Measurements from ENCODE around the gene PPP5C. TPM values are rescaled to one million over a fixed set of nuclear protein-coding genes. Genes with fewer than 3 reads are reported as not detected.
"Not testable (repeated sequence)": the region's sequence is repeated elsewhere in the genome, so short reads cannot be mapped to it uniquely, and the experiment has no call there.

The PPP5C gene
- total RNA-seq, 2 donors from 2014 or later = 46.0 to 87.5 TPM

GRCh38 chr19:46311444-46311843, 35.4 kb upstream of the PPP5C start:
- intact Hi-C loops (cut with DNase I) = no loop called here
- no peak for DNase-seq
- H3K4me1 ChIP-seq = no peaks in the 10 kb centered on the region
- H3K9ac ChIP-seq (ENCODE audit: low read depth in 2 of 2, low read length in 2 of 2) = no peak overlapping the region
- no peaks in the 10 kb centered on the region for H3K9me3 ChIP-seq
- H3K27me3 ChIP-seq = no peaks in the 10 kb centered on the region
- no peak overlapping the region for H3K27ac ChIP-seq
- TF ChIP-seq CTCF (IDR thresholded peaks at IDR 0.05) = no peak
- H3K36me3 ChIP-seq = no peaks in the 10 kb centered on the region
- H3K4me3 ChIP-seq = no peak overlapping the region

DNA sequence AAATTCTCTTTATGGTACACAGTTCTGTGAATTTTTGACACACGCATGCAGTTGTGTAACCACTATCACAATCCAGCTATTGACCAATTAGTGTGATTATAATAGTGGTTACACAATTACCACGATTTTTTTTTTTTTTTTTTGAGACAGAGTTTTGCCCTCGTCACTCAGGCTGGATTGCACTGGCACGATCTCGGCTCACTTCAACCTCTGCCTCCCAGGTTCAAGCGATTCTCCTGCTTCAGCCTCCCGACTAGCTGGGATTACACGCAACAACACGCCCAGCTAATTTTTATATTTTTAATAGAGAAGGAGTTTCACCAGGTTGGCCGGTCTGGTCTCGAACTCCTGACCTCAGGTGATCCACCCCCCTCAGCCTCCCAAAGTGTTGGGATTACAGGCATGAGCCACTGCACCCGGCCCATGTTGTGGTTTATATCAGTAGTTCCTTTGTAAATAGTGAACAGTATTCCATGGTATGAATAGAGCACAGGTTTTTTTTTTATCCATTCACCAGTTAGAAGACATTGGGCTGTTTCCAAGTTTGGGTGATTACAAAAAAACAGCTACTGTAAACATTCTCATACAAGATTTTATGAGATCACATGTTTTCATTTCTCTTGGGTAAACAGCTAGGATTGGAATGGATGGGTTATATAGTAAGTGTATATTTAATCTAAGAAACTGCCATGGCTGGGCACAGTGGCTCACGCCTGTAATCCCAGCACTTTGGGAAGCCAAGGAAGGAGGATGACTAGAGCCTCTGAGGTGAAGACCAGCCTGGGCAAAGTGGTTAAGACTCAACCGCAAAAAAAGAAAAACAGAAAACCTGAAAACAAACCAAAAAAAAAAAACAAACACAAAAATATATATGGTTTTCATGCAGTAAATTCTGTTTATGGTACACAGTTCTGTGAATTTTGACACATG, 33.1 kb upstream of the PPP5C start:
- H3K36me3 ChIP-seq; H3K9me3 ChIP-seq; intact Hi-C loops (cut with DNase I); H3K9ac ChIP-seq (ENCODE audit: low read depth in 2 of 2, low read length in 2 of 2); H3K4me3 ChIP-seq; H3K27ac ChIP-seq; H3K4me1 ChIP-seq; H3K27me3 ChIP-seq: not testable (repeated sequence)
- DNase-seq = peak; percentile 49

- Histone ChIP-seq H3K4me1 (no peaks in the 10 kb centered on the region), H3K36me3 (no peaks in the 10 kb centered on the region)
- intact Hi-C loops (cut with DNase I) = no loop called here
Measured at GRCh38 chr19:46317339-46317738, 29.5 kb upstream of the PPP5C start.

DNA sequence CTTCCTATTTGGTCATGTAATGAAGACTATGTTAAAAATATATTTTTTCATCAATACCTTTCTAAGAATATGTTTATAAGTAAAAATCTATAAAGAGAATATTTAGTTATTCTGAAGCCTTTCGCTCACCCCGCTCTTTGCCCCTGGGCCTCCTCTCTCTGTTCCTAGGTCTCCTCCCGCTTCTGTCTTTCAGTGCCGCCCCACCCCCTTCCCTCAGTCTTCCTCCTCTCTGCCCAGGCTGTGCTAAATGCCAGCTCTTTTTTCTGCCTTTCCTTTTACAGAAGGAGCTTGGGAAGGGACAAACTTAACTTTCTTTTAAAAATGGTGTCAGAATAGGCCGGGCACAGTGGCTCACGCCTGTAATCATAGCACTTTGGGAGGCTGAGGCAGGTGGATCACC, 27.3 kb upstream of the PPP5C start:
- Histone ChIP-seq H3K36me3 (no peaks in the 10 kb centered on the region), H3K27me3 (no peaks in the 10 kb centered on the region), H3K9me3 (no peaks in the 10 kb centered on the region), H3K4me3 (no peak overlapping the region), H3K27ac (no peak overlapping the region), H3K4me1 (no peaks in the 10 kb centered on the region), H3K9ac (ENCODE audit: low read depth in 2 of 2, low read length in 2 of 2) (no peak overlapping the region)
- TF ChIP-seq CTCF (IDR thresholded peaks at IDR 0.05) = no peak
- intact Hi-C loops (cut with DNase I) = no loop called here
- DNase-seq = no peak

More at GRCh38 chr19:46317339-46317738, 29.5 kb upstream of the PPP5C start:
- no peaks in the 10 kb centered on the region for H3K9me3 ChIP-seq
- no peak overlapping the region for H3K4me3 ChIP-seq
- H3K27me3 ChIP-seq = no peaks in the 10 kb centered on the region
- no peak overlapping the region for H3K9ac ChIP-seq (ENCODE audit: low read depth in 2 of 2, low read length in 2 of 2)
- H3K27ac ChIP-seq = no peak overlapping the region
- DNase-seq = no peak
- no peak for TF ChIP-seq CTCF (IDR thresholded peaks at IDR 0.05)

DNA sequence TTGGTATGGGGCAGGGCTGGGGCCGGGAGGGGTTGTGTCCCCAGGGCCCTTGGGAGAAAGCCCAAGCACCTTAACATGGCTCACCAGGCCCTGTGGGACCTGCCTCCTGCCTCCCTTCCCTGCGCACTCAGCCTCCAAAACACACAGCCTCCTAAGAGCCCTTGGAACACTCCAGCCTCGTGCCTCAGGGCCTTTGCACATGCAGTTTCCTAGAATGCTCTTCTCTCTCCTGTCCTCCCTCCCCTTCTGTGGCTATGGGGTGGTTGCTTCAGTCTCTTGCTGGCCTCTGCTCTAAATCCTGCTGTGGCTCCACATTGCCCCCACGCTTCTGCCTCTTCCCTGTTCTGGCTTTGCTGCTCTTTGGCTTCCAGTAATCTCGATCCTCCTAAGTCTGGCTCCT, 26.3 kb upstream of the PPP5C start:
- no peak for DNase-seq
- H3K4me1 ChIP-seq = no peaks in the 10 kb centered on the region
- H3K9ac ChIP-seq (ENCODE audit: low read depth in 2 of 2, low read length in 2 of 2) = no peak overlapping the region
- H3K36me3 ChIP-seq = no peaks in the 10 kb centered on the region
- H3K4me3 ChIP-seq = no peak overlapping the region
- H3K27ac ChIP-seq = no peak overlapping the region
- intact Hi-C loops (cut with DNase I) = no loop called here
- H3K27me3 ChIP-seq = no peaks in the 10 kb centered on the region
- H3K9me3 ChIP-seq = no peaks in the 10 kb centered on the region
- TF ChIP-seq CTCF (IDR thresholded peaks at IDR 0.05) = no peak

- H3K27ac ChIP-seq = no peak overlapping the region
- no peaks in the 10 kb centered on the region for H3K4me1 ChIP-seq
- no peaks in the 10 kb centered on the region for H3K36me3 ChIP-seq
- H3K27me3 ChIP-seq = no peaks in the 10 kb centered on the region
- H3K9me3 ChIP-seq = no peaks in the 10 kb centered on the region
- DNase-seq = no peak
- no peak for TF ChIP-seq CTCF (IDR thresholded peaks at IDR 0.05)
- H3K9ac ChIP-seq (ENCODE audit: low read depth in 2 of 2, low read length in 2 of 2) = no peak overlapping the region
- intact Hi-C loops (cut with DNase I) = no loop called here
- H3K4me3 ChIP-seq = no peak overlapping the region
Measured at GRCh38 chr19:46321653-46322052, 25.2 kb upstream of the PPP5C start.

- DNase-seq; intact Hi-C loops (cut with DNase I): not testable (repeated sequence)
Measured at GRCh38 chr19:46323227-46323626, 23.7 kb upstream of the PPP5C start.

More at GRCh38 chr19:46323227-46323626, 23.7 kb upstream of the PPP5C start:
- H3K4me3 ChIP-seq; H3K9me3 ChIP-seq; H3K27ac ChIP-seq; H3K9ac ChIP-seq (ENCODE audit: low read depth in 2 of 2, low read length in 2 of 2); H3K27me3 ChIP-seq; H3K4me1 ChIP-seq; H3K36me3 ChIP-seq: not testable (repeated sequence)
